Left forelimb (tissue), 1 donor: ENCODE measurements around the gene TCF7L2.

Experiments
- DNase-seq: peaks from one replicate; pipeline ENCODE4 v3.0.0-alpha.2; 2018; ENCODE audit warnings: low spot score

Gene TCF7L2

DNA sequence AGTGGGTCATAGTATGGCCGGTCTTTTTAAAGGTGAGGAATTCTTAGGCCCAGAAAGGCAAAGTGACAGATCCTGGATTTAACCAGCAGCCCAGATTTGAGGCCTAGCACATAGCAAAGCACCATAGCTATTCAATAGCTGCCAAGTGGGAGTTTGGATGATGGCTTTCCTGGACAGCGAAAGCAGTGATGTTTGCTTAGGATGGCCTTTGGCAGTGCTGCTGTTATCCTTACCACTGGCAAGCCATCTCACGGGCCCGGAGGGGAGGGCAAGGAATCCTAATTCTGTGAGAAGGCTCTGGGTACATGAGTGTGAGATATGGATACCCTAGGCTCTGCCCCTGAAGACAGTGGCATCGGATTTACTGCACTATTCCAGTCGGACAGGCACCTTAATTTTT is 50.4 kb downstream of the TCF7L2 start:
- DNase-seq, result no peak

DNA sequence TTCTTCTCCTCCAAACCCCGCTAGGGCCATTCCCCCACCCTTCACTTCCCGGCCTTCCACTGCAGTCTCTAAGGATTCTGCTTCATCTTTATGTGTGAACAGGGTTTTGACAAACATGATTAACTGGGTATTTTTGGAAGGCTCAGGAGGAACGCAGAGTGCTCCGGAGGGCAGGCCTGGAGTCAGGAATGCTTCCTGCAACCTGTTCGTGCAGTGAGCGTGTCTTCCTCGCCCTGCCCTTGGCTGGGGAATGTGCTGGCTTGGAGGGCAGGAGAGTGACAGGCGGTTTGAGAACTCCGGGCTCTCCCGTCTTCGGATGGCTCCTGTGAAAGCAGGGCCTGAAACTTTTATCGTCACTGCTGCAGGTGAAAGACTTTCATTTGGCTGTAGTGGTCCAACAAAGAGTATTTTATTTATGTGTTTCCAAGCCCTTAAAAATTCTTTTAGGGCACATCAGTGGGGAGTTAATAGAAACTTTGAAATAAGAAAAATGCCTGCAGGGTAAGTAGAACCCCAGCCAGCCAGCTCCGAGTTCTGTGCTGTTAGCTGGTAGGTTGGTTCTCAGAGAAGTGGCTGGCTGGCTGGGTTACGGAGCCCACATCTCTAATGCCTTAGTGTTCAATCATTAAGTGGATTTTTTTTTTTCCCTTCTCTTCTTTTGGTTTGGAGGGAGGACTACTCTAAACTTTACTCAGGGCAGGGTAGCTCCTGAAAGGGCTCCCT is 51.0 kb downstream of the TCF7L2 start:
- no peak for DNase-seq

GRCh38 chr10:113001599-113002448 is 51.8 kb downstream of the TCF7L2 start:
- no peak for DNase-seq

DNA sequence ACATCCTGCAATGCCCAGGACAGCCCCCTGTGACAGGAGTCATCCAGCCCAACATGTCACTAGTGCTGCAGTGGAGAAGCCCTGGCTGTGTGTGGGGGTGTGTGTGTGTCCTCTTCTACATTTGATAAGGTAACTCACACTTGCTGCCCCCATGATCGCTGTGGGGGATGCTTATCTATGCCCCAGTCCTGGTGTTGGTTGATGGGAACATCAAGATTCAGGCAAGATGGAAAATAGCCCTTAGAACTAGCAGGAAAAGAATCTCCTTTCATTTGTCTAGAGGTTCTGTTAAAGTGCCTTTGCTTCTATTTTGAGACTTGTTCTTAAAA is 52.4 kb downstream of the TCF7L2 start:
- DNase-seq, result no peak

DNA sequence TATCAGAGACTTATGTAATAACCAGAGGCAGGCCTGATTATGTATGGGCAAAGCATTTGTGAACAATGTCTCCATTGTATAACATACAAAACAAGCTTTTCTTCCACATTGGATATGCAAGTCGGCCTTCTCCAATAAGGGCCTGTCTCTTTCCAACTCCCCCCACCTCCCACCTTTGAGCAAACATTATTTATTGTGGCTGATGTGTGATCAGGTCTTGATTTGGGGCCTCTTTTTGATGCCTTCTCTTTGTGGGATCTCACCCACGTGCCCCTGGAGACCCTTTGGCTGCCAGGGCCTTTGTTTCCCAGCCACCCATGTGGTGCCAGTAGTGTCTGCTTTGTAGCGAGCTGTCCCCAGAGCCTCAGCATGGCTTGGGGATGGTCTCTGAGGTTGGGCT is 53.0 kb downstream of the TCF7L2 start:
- no peak for DNase-seq

GRCh38 chr10:113004069-113004618 is 54.1 kb downstream of the TCF7L2 start:
- no peak for DNase-seq

DNA sequence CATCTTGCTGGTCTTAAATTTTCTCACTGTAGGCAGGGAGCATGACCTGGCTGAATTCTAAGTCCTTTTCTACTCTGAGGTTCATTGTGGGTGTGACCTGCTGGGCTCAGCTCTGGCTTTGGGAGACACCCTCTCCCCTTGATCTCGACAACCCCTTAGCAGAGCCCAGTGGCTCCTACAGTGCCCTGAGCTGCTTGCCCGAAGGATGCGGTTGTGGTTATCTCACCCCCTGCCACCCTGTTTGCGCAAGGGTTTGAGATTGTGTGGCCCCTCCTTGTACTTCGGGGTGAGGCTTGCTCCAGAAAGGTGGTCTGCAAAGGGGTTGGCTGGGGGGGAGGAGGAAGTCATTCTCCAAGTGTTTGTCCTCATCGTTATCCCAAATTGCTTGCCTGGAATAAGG is 55.3 kb downstream of the TCF7L2 start:
- DNase-seq, result no peak

GRCh38 chr10:113006656-113007342 is 56.8 kb downstream of the TCF7L2 start:
- DNase-seq, result no peak

DNA sequence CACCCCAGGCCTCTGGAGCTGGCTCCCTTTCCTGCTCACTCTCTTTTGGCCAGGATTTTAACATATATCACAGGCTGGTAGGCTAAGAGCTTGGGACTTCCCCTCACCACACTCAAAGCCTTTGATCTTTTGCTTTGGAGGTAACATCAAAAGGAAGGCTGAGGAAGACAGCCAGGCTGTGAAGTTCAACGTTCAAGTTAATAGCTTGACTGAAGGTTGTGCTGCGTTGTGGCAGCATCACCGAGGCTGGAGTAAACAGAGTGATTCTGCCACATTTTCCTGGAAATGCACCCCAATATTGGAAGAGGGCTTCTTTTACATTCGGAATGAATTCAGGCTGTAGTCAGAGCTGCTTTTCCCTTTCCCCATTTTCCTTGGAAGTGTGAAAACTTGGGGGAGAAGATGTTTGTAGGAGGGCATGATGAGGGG is 57.3 kb downstream of the TCF7L2 start:
- no peak for DNase-seq

- no peak for DNase-seq
Measured at GRCh38 chr10:113007821-113008220, 57.8 kb downstream of the TCF7L2 start.

GRCh38 chr10:113011592-113012374 is 61.7 kb downstream of the TCF7L2 start:
- DNase-seq, result no peak

DNA sequence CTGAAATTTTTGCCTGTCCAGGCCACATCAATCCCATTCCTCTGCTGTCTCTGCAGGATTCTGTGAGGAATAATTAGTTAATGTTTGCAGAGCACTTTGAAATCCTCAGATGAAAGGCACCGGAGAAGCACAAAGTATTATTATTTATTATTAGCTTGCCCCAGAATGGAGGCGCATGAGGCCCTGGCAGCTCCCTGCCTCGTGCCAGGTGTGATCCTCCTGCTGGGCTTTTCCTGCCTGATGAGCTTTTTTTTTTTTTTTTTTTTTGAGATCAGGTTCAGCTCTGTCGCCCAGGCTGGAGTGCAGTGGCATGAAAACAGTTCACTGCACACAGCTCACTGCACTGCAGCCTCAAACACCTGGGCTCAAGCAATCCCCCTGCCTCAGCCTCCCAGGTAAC is 65.2 kb downstream of the TCF7L2 start:
- no peak for DNase-seq

GRCh38 chr10:113017376-113017775 is 67.3 kb downstream of the TCF7L2 start:
- no peak for DNase-seq

DNA sequence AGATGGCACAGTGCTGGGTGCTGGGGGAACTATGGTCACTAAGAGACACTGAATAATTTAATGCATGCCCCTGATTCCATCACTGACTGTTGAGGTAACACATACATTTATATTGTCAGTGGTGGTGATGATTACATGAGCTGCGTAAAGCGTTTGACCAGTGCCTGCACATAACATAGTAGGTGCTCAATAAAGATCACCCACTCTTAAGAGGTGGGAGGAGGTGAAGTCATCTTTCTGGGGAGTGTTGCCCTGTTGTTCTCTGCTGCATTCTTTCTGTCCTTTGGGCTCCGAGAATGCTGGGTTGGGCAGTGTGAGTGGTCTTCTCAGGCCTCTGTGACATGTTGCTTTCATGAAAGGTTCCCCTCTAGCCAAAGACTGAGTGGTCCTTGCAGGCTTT is 68.0 kb downstream of the TCF7L2 start:
- no peak for DNase-seq

GRCh38 chr10:113019096-113019495 is 69.0 kb downstream of the TCF7L2 start:
- DNase-seq, result no peak

- no peak for DNase-seq
Measured at GRCh38 chr10:113019692-113020474, 69.8 kb downstream of the TCF7L2 start.

DNA sequence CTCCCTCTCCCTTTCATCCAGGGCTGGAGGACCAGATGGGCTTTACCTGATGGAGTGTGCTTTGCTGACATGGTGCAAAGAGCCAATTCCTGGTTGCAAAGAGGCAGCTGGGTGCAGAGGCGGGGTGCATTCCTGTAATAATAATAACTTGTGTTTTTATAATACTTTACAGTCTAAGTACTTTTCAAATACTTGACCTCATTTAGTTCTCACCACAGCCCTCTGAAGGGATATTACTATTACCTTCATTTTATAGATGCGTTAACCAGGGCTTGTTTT is 70.4 kb downstream of the TCF7L2 start:
- no peak for DNase-seq

DNA sequence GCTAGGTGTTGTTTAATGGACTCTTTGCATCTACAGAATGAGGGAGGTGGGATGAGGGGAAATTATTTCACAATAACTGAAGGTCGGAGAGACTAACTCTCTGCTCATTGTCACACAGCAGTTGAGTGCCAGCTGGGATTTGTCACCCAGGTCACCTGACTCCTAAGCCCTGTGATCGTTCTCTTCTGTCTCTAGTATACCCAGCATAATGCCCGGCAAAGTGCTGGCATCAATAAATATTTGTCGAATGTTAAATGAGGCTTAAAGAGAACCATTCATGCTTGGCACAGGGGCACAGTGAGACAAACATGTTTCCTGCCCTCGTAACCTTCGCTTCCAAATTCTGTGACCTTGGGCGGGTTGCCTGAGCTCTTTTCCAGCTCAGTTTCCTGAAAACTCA is 70.8 kb downstream of the TCF7L2 start:
- no peak for DNase-seq

- no peak for DNase-seq
Measured at GRCh38 chr10:113021268-113022040, 71.4 kb downstream of the TCF7L2 start.

- DNase-seq, result no peak
Measured at GRCh38 chr10:113022265-113022664, 72.2 kb downstream of the TCF7L2 start.

DNA sequence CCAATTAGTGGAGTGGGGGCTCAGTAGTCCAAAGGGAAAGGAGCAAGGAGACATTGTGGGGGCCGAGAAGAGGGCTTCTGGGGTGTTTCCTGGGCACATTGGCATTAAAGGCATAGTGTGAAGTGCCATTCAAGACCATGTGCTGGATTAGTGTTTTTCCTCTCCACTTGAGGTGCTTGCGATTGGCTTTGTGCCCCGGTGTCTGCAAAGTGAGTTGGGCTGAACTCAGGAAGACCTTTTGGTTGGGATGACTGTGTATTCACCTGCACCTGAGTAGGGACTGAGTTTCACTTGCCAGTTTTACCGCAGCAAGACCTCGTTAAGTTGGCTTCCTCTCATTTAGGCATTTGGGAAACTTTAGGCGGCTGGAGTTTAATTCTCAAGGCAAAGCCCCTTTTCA is 73.0 kb downstream of the TCF7L2 start:
- no peak for DNase-seq
